Measurements from ENCODE around the gene HTR7.

HTR7 gene

GRCh38 chr10:90780488-90780887 is 77.4 kb downstream of the HTR7 start:
- no peak overlapping the region for H3K27ac ChIP-seq (ENCODE audit: low read depth, low read length)
- H3K4me1 ChIP-seq (ENCODE audit: insufficient read depth, low read length): peaks cover 6% of the 10 kb centered on the region
- 97% methylated on average over 3 of the region's 4 CpGs for WGBS
- H3K36me3 ChIP-seq (ENCODE audit: insufficient read depth, low read length): no peaks in the 10 kb centered on the region
- no peaks in the 10 kb centered on the region for H3K9me3 ChIP-seq (ENCODE audit: insufficient read depth, low read depth, low read length)
- H3K4me3 ChIP-seq (ENCODE audit: low read length): no peak overlapping the region
- H3K9ac ChIP-seq (ENCODE audit: low read depth, low read length): no peak overlapping the region
- no peaks in the 10 kb centered on the region for H3K27me3 ChIP-seq (ENCODE audit: insufficient read depth, low read length)

GRCh38 chr10:90779548-90779947 is 78.3 kb downstream of the HTR7 start:
- no peak overlapping the region for H3K4me3 ChIP-seq (ENCODE audit: low read length)
- no peaks in the 10 kb centered on the region for H3K27me3 ChIP-seq (ENCODE audit: insufficient read depth, low read length)
- 74% methylated on average over 3 of the region's 3 CpGs for WGBS
- H3K9me3 ChIP-seq (ENCODE audit: insufficient read depth, low read depth, low read length): no peaks in the 10 kb centered on the region
- H3K4me1 ChIP-seq (ENCODE audit: insufficient read depth, low read length): peaks cover 13% of the 10 kb centered on the region
- no peaks in the 10 kb centered on the region for H3K36me3 ChIP-seq (ENCODE audit: insufficient read depth, low read length)
- no peak overlapping the region for H3K9ac ChIP-seq (ENCODE audit: low read depth, low read length)
- H3K27ac ChIP-seq (ENCODE audit: low read depth, low read length): no peak overlapping the region

GRCh38 chr10:90777621-90778020 is 80.2 kb downstream of the HTR7 start:
- Histone ChIP-seq H3K4me1 (ENCODE audit: insufficient read depth, low read length) (peaks cover 9% of the 10 kb centered on the region), H3K27ac (ENCODE audit: low read depth, low read length) (no peak overlapping the region), H3K27me3 (ENCODE audit: insufficient read depth, low read length) (no peaks in the 10 kb centered on the region), H3K36me3 (ENCODE audit: insufficient read depth, low read length) (no peaks in the 10 kb centered on the region), H3K9me3 (ENCODE audit: insufficient read depth, low read depth, low read length) (no peaks in the 10 kb centered on the region), H3K9ac (ENCODE audit: low read depth, low read length) (no peak overlapping the region), H3K4me3 (ENCODE audit: low read length) (no peak overlapping the region)
- 92% methylated on average over 1 of the region's 1 CpG for WGBS

- 60% methylated on average over 2 of the region's 2 CpGs for WGBS
- H3K9ac ChIP-seq (ENCODE audit: low read depth, low read length): no peak overlapping the region
- peaks cover 9% of the 10 kb centered on the region for H3K4me1 ChIP-seq (ENCODE audit: insufficient read depth, low read length)
- H3K36me3 ChIP-seq (ENCODE audit: insufficient read depth, low read length): no peaks in the 10 kb centered on the region
- 0 out of 2 replicates have a peak overlapping the region, but pooled peaks have one; percentile 3 for H3K27ac ChIP-seq (ENCODE audit: low read depth, low read length)
- H3K9me3 ChIP-seq (ENCODE audit: insufficient read depth, low read depth, low read length): no peaks in the 10 kb centered on the region
- no peak overlapping the region for H3K4me3 ChIP-seq (ENCODE audit: low read length)
- no peaks in the 10 kb centered on the region for H3K27me3 ChIP-seq (ENCODE audit: insufficient read depth, low read length)
Measured at GRCh38 chr10:90775351-90776028, 82.3 kb downstream of the HTR7 start.

- Histone ChIP-seq H3K9me3 (ENCODE audit: insufficient read depth, low read depth, low read length) (no peaks in the 10 kb centered on the region), H3K4me1 (ENCODE audit: insufficient read depth, low read length) (peaks cover 4% of the 10 kb centered on the region), H3K36me3 (ENCODE audit: insufficient read depth, low read length) (no peaks in the 10 kb centered on the region), H3K4me3 (ENCODE audit: low read length) (no peak overlapping the region), H3K27me3 (ENCODE audit: insufficient read depth, low read length) (no peaks in the 10 kb centered on the region), H3K27ac (ENCODE audit: low read depth, low read length) (no peak overlapping the region), H3K9ac (ENCODE audit: low read depth, low read length) (no peak overlapping the region)
- WGBS: 95% methylated on average over 20 of the region's 20 CpGs
Measured at GRCh38 chr10:90769946-90770841, 87.6 kb downstream of the HTR7 start.

- 66% methylated on average over 3 of the region's 4 CpGs for WGBS
- Histone ChIP-seq H3K36me3 (ENCODE audit: insufficient read depth, low read length) (no peaks in the 10 kb centered on the region; the same call in 1 of the 2 replicates), H3K4me1 (ENCODE audit: insufficient read depth, low read length) (peaks cover 4% of the 10 kb centered on the region), H3K9me3 (ENCODE audit: insufficient read depth, low read depth, low read length) (no peaks in the 10 kb centered on the region), H3K9ac (ENCODE audit: low read depth, low read length) (no peak overlapping the region), H3K4me3 (ENCODE audit: low read length) (no peak overlapping the region), H3K27me3 (ENCODE audit: insufficient read depth, low read length) (no peaks in the 10 kb centered on the region), H3K27ac (ENCODE audit: low read depth, low read length) (no peak overlapping the region)
Measured at GRCh38 chr10:90751107-90751997, 106.5 kb downstream of the HTR7 start.

GRCh38 chr10:90746829-90747228 is 111.0 kb downstream of the HTR7 start:
- no peaks in the 10 kb centered on the region for H3K27me3 ChIP-seq (ENCODE audit: insufficient read depth, low read length)
- no peak overlapping the region for H3K4me3 ChIP-seq (ENCODE audit: low read length)
- H3K36me3 ChIP-seq (ENCODE audit: insufficient read depth, low read length): no peaks in the 10 kb centered on the region; the same call in 1 of the 2 replicates
- peaks cover 4% of the 10 kb centered on the region; the same call in 1 of the 2 replicates for H3K4me1 ChIP-seq (ENCODE audit: insufficient read depth, low read length)
- H3K27ac ChIP-seq (ENCODE audit: low read depth, low read length): no peak overlapping the region
- WGBS: 98% methylated on average over 2 of the region's 3 CpGs
- H3K9ac ChIP-seq (ENCODE audit: low read depth, low read length): no peak overlapping the region
- H3K9me3 ChIP-seq (ENCODE audit: insufficient read depth, low read depth, low read length): no peaks in the 10 kb centered on the region

- 89% methylated on average over 2 of the region's 2 CpGs for WGBS
- H3K9ac ChIP-seq (ENCODE audit: low read depth, low read length): no peak overlapping the region
- H3K27ac ChIP-seq (ENCODE audit: low read depth, low read length): no peak overlapping the region
- no peak overlapping the region for H3K4me3 ChIP-seq (ENCODE audit: low read length)
- H3K9me3 ChIP-seq (ENCODE audit: insufficient read depth, low read depth, low read length): no peaks in the 10 kb centered on the region
- no peaks in the 10 kb centered on the region; the same call in 1 of the 2 replicates for H3K36me3 ChIP-seq (ENCODE audit: insufficient read depth, low read length)
- no peaks in the 10 kb centered on the region for H3K4me1 ChIP-seq (ENCODE audit: insufficient read depth, low read length)
- H3K27me3 ChIP-seq (ENCODE audit: insufficient read depth, low read length): no peaks in the 10 kb centered on the region
Measured at GRCh38 chr10:90745565-90745964, 112.3 kb downstream of the HTR7 start.

- WGBS: 82% methylated on average over 3 of the region's 3 CpGs
- Histone ChIP-seq H3K4me1 (ENCODE audit: insufficient read depth, low read length) (no peaks in the 10 kb centered on the region), H3K36me3 (ENCODE audit: insufficient read depth, low read length) (no peaks in the 10 kb centered on the region), H3K9me3 (ENCODE audit: insufficient read depth, low read depth, low read length) (no peaks in the 10 kb centered on the region), H3K4me3 (ENCODE audit: low read length) (no peak overlapping the region), H3K27ac (ENCODE audit: low read depth, low read length) (no peak overlapping the region), H3K27me3 (ENCODE audit: insufficient read depth, low read length) (no peaks in the 10 kb centered on the region), H3K9ac (ENCODE audit: low read depth, low read length) (no peak overlapping the region)
Measured at GRCh38 chr10:90743291-90743690, 114.5 kb downstream of the HTR7 start.

GRCh38 chr10:90741926-90742565 is 115.8 kb downstream of the HTR7 start:
- Histone ChIP-seq H3K9me3 (ENCODE audit: insufficient read depth, low read depth, low read length) (no peaks in the 10 kb centered on the region), H3K4me3 (ENCODE audit: low read length) (no peak overlapping the region), H3K27me3 (ENCODE audit: insufficient read depth, low read length) (no peaks in the 10 kb centered on the region), H3K4me1 (ENCODE audit: insufficient read depth, low read length) (no peaks in the 10 kb centered on the region), H3K27ac (ENCODE audit: low read depth, low read length) (no peak overlapping the region), H3K9ac (ENCODE audit: low read depth, low read length) (no peak overlapping the region), H3K36me3 (ENCODE audit: insufficient read depth, low read length) (no peaks in the 10 kb centered on the region)
- 93% methylated on average over 3 of the region's 3 CpGs for WGBS

All from HUES64 (cell line).